GM21723 (cell line): ENCODE results near the gene GPR84.
"Not testable (repeated sequence)": the region's sequence is repeated elsewhere in the genome, so short reads cannot be mapped to it uniquely, and the experiment has no call there.

Experiments
- ATAC-seq: cut with Tn5 transposase; IDR thresholded peaks from one replicate; pipeline ENCODE4 v1.9.1; 2021; ENCODE audit warnings: mild to moderate bottlenecking, moderate library complexity; ENCODE audit not compliant: unreplicated experiment

Gene GPR84

DNA sequence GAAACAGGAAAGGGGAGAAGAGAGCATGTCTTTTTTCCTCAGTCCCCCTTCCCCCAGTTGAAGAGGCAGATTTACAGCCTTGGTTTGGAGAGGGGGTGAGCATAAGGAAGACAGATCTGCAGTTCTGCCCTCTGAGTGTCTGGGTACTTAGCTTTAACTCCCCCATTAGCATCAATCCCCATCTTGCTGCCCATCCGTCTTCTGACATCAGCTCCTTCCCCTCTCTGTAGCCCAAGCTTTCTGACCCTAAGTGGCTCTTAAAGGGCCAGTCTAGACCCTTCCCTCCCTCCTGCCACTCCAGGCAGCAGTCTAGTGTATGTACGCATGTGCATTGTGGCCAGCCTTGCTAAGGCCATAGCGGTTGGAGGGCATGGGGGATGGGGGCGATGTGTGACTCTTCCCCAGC, 7.3 kb downstream of the GPR84 start:
- ATAC-seq = no peak

DNA sequence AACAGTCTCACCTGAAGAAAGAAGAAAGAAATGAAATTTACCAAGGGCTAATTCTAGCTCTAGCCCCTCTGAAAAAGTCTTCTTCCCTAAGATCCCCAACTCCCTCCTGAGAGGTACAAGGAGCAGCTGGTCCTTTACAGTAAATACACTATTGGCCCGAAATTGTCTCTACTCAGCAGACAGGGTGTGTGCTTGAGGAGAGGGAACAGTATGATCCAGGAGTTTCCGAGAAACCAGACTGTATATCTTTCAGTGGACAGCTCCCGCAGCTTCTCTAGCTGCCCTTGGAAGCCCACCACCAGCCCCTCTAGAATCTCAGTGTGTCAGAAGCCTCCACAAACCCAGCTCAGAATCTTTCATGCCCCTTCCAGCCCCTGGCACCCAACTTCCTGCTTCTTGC, 8.1 kb downstream of the GPR84 start:
- ATAC-seq = no peak

DNA sequence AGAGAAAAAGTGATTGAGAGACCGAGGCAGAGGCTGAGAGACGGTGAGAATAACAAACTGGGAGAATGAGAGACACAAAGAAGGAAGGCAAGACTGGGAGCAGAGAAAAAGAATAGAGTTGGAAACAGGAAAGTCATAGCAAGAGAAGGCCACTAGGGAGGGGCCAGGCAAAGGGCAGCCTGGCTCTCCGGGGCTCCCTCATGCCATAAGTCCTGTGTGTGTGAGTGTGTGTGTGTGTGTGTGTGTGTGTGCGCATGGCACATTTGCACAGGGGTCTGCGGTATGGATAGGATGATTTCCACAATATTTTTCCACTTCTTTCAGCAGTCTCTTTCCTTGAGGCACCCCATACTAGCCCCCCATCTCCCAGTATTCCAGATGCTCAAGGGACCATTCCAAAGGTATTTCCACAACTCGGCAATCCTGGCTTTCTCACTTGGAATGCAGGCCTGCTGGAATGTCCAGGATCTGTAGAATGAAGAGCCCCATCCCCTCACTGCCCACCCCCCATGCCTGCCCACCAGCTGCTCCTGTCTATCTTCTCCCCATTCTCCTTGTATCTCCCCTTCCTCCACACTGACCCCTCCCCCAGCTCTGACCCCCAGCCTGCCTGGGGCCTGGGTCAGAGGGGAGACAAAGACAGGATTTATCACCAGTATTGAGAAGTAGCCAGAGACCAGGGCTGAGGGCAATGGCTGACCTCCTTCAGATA, 9.0 kb downstream of the GPR84 start:
- no peak for ATAC-seq

DNA sequence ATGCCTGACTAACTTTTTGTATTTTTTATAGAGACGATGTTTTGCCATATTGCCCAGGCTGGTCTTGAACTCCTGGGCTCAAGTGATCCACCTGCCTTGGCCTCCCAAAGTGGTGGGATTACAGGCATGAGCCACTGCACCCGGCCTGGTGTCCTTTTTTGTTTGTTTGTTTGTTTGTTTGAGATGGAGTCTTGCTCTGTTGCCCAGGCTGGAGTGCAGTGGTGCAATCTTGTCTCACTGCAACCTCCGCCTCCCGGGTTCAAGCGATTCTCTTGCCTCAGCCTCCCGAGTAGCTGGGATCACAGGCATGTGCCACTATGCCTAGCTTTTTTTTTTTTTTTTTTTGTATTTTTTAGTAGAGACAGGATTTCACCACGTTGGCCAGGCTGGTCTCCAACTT, 10.0 kb downstream of the GPR84 start:
- not testable (repeated sequence) for ATAC-seq

DNA sequence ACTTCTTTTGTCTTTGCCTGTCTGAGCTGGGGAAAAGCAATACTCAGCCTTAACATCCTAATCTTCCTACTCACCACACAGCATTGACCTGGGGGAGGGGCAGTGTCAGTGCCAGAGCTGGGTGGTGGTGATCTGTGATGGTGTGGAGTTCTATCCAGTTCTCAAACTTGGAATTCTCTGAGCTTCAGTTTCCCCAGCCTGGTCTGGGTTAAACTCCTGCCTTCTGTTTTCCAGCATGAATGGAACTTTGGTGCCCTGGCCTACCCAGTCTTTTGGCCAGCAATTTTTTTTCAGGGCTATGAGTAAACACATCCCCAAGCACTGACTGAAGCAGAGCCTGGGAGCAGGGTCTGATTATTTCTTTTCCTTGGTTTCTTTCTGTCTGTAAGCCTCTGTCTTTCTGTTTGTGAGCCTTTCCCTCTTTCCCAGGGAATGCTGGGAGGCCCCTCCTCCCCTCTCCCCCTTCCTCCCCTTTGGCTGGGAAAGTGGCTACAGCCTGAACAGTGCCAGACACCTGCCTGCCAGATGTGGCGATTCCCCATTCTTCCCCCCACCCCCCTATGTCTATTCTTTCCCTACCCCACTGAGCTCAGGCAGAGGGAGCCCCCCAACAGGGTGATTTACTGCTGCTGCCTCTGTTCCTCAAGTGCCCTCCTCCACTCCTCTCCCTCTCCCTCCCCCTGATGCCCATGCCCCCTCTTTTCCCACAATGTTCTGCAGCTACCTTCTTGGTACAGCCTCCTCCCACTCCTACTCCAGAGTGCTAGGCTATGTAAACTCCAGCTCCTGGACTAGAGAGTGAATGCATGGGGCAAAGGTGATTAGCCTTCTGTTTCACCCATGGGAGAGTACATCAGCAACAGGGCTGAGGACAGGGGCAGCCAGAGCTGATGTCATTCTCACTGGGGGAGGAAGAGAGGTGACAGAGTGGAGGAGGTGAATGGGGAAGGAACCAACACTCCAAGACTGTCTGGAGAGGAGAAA, 11.1 kb downstream of the GPR84 start:
- no peak for ATAC-seq

DNA sequence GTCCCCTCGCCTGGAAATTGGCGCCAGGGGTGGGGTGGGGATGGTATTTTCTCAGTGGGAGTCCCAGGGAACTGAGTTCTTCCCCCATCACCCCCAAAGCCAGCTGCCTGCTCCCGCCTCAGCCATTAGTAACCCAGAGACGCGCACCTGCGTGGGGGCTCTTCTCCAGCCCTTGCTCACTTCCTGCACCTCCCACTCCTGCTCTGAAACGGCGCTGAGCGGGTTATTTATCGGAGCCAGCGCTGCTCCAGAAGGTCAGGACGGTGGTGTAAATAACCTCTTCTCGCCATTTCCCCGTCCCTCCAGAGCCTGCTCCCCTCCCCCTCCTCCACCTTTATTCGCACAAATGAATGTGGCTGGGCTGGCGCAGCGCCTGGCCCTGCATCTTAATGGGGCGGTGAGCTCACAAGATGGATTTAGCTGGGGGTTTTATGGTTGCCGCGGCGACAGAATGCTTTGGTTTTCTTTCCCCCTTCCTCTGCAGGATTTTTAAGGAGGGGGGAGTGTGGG, 12.2 kb downstream of the GPR84 start:
- no peak for ATAC-seq

DNA sequence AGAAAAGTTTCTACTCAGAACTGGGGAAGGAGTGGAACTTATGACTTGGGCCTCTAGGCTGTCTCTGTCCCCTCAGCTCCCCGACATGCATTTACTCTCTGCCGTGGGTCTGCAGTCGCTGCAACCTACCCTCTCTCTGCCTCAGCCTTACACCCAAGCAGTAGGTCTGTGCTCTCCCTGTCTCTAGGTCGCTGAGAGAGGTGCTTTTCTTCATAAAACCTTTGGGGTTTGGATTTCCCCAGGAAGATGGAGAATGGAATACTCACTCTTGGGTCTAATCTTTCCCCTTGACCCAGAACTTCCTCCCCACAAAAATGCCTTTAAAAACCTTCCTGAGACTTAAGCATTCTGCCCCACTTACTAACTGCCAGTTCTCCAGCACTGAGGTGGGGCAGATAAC, 12.9 kb downstream of the GPR84 start:
- ATAC-seq = no peak

DNA sequence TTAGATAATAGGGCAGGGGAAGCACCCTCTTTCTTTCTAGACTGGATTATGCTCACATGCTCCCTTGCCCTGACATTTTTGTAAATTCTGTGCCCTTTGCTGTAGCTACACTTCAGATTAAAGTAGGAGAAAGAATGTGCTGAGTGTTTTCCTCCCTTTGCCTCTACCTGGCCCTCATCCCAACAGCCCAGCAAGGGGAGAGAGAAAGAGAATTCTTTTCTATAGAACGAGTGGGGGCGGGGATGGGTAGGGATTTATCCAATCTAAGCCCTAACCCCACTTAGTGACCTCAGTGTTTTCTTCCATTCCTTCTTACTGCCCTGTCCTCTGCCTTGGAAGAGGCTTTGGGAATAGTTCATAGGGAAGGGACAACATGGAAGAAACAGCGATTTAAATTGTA, 13.5 kb downstream of the GPR84 start:
- no peak for ATAC-seq

DNA sequence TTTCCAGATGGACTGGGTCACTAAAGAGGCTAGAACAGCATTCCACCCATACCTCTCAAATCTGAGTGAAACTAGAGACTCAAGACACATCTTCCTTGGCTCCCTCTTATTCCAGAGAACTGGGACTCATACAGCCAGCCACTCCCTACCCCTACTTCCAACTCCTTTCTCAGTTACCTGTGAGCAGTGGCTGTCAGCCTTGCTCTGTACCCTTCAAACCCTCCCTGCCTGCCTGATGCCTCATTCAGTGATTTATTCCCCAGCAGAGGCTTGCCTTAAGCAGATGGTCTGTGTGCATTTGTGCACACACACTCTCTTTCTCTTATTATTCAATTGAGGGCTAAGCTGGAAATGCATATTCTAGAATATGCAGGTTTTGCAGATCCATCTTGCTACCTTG, 14.6 kb downstream of the GPR84 start:
- no peak for ATAC-seq

DNA sequence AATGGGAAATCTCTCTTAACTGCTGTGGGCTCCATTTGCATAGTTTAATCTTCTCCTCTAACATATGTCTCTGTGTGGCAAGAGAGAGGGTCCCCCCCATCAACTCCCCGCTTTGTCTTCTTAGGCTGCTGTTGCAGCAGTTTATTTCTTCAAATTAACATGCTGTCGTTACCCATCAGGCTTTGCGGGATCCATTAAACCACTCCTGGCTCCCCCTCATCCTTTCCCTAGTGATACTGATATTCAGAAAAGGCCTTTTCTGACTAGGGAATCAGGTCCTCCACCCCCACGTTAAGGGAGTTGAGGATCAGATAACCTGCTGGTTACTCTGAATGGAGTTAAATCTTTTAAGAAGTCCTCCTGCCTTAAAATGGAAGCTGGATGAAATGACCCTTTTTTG, 15.2 kb downstream of the GPR84 start:
- no peak for ATAC-seq

DNA sequence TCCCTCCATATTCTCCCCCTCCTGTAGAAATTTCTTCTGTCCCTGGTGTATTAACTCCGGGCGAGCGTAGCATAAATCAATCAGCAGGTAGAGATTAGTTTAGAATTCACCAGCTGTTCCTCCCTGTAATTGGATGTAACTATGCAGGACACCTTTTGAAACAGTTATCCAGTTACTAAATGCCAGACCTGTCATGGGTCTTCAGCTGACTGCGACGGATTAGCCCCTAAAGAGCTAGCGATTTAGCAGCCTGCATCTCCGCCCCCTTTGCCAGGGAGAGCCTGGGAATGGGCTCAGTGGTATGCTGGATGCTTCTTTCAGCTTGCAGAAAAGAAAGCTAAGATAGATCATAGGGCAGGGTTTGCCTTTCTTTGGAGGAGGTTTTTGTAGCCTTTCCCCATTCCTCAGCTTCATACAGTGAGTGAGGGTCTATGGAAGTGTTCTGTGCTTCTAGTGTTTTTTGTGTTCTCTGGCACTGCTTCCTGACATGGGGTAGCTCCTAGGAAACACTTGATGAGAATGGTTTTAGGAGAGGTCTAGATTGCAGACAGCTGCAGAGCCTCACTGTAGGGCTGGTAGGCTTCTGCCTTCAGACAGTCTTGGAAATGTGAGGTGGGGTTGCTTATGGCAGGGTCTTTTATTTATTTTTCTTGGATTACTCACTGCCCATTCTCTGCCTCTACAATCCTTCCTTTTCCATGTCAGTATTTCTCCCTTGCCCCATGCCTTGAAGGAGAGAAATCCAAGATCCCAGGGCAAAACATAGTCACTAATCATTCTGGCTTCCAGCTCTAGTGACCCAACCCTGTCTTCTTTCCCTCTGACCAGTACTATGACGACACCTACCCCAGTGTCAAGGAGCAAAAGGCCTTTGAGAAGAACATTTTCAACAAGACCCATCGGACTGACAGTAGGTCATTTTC, 22.6 kb downstream of the GPR84 start:
- no peak for ATAC-seq

DNA sequence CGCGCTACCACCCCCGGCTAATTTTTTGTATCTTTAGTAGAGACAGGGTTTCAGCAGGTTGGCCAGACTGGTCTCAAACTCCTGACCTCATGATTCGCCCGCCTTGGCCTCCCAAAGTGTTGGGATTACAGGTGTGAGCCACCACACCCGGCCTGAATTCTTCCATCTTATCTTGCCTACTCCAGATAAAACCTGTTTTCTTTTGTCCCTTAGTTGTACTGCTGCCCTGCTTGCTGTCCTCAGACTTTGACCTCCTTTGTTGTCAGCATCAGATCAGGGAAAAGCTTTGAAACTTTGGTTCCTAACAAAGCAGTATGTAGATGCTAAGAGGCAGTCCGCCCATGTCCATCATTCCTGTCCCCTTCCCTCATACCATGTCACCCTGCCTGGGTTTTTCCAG, 23.4 kb downstream of the GPR84 start:
- no peak for ATAC-seq

DNA sequence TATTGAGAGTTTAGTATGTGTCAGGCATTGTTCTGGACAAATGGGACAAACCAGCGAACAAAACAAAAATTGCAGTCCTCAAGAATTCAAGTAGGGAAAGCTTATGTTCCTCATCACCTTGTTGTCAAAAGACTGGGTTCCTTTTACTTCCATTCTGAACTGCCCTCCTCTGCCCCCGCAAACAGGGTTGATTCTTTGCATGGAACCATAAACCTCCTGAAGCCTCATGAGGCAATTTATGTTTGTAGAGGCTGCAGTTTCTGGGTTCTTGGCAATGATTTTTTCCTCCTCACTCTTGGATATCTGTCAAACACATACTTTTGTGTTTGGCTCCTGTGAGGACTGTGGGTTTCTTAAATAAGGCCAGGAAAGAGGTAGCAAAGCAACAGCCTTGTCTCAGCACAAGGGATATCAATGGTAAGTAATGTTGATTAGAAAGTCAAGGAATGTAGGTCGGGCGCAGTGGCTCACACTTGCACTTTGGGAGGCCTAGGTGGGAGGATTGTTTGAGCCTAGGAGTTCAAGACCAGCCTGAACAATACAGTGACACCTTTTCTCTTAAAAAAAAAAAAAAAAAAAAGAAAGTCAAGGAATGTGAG, 25.5 kb downstream of the GPR84 start:
- no peak for ATAC-seq

DNA sequence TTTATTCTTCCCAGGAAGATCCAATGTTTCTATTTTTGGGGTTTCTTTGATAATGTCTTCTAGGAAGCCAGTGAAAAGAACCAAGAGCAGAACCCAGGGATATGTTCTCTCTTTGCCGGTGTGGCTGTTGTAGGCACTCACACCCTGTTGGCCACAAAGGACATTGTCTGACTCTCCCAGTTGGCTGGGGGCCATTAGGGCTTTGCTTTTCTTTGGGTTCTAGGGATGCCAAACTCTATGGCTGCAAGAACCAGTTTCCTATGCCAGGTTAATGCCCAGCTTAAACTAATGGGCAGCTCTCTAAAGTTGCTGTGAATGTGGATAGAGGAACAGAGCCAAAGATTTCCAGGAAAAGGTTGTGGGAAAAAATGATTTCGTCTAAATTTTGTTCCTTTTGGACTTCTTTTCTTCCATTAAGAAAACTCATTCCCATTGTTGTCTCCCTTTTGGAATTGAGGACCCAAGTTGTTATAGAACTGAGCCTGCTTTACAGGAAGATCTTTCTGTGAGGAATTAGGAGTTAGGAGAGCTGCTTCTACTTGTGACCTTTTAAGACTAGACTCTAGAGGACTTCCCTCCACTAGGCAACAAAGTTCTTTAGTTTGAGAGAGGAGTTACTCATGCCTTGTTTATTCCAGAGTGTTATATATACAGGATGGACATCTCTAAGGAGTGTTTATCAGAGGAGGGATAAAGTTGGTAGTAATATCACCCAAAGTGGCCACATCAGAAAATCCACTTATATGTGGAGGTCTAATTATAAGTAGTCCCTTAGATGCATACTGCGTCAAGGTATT, 26.2 kb downstream of the GPR84 start:
- no peak for ATAC-seq

DNA sequence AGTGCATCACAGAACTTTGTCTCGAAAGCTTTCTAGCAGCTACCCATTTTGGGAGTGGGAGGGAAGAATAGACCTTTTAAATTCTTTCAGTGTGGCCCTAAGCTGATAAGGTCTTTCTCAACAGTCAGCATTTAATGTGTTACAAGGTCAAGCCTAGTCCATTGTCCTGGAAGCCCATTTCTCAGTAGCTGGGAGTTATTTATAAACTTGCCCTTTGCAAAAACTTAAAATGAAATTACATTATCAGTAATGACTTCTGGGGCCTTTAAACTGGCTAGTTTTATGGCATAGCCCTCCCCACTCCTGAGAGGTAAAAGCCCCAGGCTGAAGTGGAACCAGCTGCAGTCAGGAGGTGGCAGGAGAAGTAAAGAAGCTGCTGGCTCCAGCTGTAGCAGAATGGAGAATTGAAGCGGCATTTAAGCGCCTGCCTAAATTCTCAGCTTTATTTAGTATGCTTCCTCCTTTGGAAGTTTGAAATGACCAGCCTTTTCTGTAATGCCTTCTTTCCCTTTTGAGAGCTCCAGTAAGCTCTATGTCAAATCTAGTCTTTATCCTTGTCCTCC, 26.9 kb downstream of the GPR84 start:
- no peak for ATAC-seq

DNA sequence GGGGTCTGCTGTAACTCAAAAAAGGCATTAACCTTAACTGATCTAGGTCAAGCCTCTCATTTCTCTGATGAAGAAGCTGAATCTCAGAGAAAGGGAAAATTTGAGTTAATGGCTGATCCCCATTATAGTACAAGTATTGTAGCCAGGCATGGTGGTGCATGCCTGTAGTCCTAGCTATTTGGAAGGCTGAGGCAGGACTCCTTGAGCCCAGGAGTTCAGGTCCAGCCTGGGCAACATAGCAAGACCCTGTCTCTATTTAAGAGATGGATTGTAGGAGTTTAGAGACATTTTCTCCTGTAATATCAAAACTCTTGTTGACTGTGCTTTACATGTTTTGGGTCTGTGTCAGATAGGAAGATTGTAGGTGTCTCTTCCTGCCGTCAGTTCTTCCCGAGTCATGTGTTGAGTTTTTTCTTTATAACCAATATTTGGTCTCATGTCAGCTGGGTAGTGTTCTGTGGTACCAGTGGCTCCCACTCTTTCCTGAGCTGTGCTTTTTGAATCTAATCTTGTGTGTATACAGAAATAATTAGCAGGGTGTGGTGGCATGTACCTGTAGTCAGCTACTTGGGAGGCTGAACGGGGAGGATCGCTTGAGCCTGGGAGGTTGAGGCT, 30.8 kb downstream of the GPR84 start:
- ATAC-seq = no peak

DNA sequence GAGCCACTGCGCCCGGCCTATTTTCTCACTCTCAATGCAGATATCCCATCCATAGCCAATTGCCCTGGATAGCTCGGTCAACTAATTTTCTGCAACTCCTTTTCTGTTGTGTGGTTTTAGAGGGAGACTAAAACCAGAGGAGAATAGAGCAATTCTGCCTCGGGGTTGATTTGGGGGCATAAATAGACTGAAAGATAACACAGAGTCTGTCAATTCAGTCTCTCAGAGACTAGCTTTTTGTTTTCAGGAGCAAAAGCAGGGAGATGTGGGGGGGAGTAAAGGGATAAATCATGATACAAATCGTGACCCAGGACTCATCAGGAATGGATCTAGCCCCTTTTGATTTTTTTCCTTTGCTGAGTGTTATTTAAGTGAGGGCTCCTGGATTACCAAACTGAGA, 32.8 kb downstream of the GPR84 start:
- no peak for ATAC-seq

DNA sequence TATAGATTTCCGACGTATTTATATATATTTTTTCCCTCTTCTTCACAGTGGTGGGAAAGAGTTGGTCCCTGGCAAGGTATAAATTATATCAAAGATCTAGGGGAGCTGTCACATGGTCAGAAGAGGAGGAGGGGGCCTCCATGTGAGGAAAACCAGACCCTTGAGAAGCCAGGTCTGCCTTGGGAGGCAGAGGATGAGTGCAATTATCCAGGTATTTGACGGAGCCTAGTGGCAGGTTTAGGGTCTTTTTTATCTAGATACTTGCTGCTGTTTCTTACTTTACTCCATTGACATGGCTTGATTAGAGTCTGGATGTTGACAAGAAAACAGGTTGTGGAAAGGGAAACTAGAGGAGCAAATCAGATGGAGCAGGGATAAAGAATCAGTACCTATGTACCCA, 33.8 kb downstream of the GPR84 start:
- no peak for ATAC-seq

DNA sequence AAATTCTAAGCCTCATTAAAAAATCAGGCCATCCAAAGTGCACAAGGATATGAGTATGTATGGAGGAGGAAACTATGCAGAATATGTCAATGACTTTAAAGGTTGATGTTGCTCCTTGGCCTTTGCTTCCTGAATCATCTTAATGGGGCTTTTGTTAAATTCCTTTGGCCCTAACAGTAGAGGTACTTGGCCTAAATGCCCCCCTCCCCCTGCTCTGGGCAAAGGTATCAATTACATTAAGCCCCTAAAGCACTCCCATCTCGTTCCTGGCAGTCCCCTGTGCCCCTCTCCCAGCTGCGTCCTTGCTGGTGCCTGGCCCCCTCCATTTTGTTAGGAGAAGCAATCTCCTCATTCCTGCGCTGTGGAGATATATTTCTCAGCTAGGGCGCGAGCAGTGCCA, 34.5 kb downstream of the GPR84 start:
- no peak for ATAC-seq
